Measurements from ENCODE around the gene DNAJC10.

DNA sequence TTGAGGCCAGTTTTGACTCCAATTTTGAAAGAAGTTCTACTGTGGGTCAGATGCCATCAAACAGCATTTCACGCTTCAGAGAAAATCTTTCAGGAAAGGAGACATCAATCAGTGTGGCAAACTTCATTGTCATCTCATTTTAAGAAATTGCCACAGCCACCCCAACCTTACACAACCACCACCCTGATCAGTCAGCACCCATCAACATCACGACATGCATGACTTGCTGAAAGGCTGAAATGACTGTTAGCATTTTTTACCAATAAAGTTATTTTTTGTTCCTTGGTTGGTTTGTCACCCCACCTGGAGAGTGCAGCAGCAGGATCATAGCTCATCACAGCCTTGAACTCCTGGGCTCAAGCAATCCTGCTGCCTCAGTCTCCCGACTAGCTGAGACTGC lies 10.4 kb downstream of the DNAJC10 start:
- TF ChIP-seq, protein P1, sequence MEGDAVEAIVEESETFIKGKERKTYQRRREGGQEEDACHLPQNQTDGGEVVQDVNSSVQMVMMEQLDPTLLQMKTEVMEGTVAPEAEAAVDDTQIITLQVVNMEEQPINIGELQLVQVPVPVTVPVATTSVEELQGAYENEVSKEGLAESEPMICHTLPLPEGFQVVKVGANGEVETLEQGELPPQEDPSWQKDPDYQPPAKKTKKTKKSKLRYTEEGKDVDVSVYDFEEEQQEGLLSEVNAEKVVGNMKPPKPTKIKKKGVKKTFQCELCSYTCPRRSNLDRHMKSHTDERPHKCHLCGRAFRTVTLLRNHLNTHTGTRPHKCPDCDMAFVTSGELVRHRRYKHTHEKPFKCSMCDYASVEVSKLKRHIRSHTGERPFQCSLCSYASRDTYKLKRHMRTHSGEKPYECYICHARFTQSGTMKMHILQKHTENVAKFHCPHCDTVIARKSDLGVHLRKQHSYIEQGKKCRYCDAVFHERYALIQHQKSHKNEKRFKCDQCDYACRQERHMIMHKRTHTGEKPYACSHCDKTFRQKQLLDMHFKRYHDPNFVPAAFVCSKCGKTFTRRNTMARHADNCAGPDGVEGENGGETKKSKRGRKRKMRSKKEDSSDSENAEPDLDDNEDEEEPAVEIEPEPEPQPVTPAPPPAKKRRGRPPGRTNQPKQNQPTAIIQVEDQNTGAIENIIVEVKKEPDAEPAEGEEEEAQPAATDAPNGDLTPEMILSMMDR (IDR thresholded peaks at IDR 0.05; ENCODE audit: low read depth, low read length), result no peak
- TF ChIP-seq POLR2A (IDR thresholded peaks at IDR 0.05; ENCODE audit: extremely low read depth, insufficient read length) (no peak), MYC (IDR thresholded peaks at IDR 0.05; ENCODE audit: low read depth, low read length) (no peak), MAX (IDR thresholded peaks at IDR 0.05; ENCODE audit: low read depth, low read length) (no peak)
